ENCODE measurements around the gene PIGW. TPM values are rescaled to one million over a fixed set of nuclear protein-coding genes. Genes with fewer than 3 reads are reported as not detected.

Gene PIGW
- polyA plus RNA-seq, 3 donors = 3.1 to 5.9 (median 3.7) TPM

- WGBS (ENCODE audit: insufficient coverage) = under 1% methylated on average over 58 of the region's 71 CpGs
- H3K9me3 Mint-ChIP-seq = peaks cover 0 to 2% (median 0%) of the 10 kb centered on the region in 7 donors
- peak; percentile 84 to 91 (median 90) for DNase-seq
- peaks cover 9 to 17% of the 10 kb centered on the region in 2 donors for H3K36me3 Mint-ChIP-seq
- Histone ChIP-seq H3K4me1 (ENCODE audit: control insufficient read depth in 1 of 2, insufficient read depth in 2 of 2, low read length in 2 of 2) (peaks cover 40 to 48% of the 10 kb centered on the region in 2 donors), H3K27me3 (ENCODE audit: control insufficient read depth in 2 of 2, insufficient read depth in 2 of 2, low read length in 2 of 2) (no peaks in the 10 kb centered on the region), H3K4me2 (replicated peaks; ENCODE audit: extremely low read depth, low read length, poor library complexity, severe bottlenecking) (peak within 1 kb of the TSS; percentile 96), H3K9me3 (replicated peaks in 1 of 2; ENCODE audit: control insufficient read depth in 1 of 2, insufficient read depth in 1 of 2, low read length in 2 of 2) (no peaks in the 10 kb centered on the region), H3K27ac (ENCODE audit: low read depth in 1 of 2, low read length in 2 of 2) (peak within 1 kb of the TSS; percentile 88 to 97), H2AFZ (ENCODE audit: insufficient read depth, low read depth, low read length, poor library complexity, severe bottlenecking) (peak within 1 kb of the TSS; percentile 99), H3K9ac (ENCODE audit: insufficient read depth, low read length, poor library complexity, severe bottlenecking) (peak within 1 kb of the TSS; percentile 97), H3K36me3 (replicated peaks in 1 of 2; ENCODE audit: control insufficient read depth in 1 of 2, insufficient read depth in 2 of 2, low read length in 2 of 2) (peaks cover 0 to 6% of the 10 kb centered on the region in 2 donors), H3K79me2 (ENCODE audit: insufficient read depth, low read length) (peaks cover 65% of the 10 kb centered on the region), H3K4me3 (replicated peaks in 1 of 3; ENCODE audit: low read depth in 2 of 3, low read length in 3 of 3) (peak within 1 kb of the TSS; percentile 68 to 96 (median 88)), H4K20me1 (ENCODE audit: insufficient read depth, low read length) (peaks cover 40% of the 10 kb centered on the region)
- peaks cover 35% of the 10 kb centered on the region for H3K4me1 Mint-ChIP-seq
- no peaks in the 10 kb centered on the region for H3K27me3 Mint-ChIP-seq (ENCODE audit: low read depth in 3 of 3)
- intact Hi-C loops (cut with micrococcal nuclease) = loop anchor here (5.0 to 10.0 kb wide), 2 partner anchors 48 to 410 kb away; partner anchors contain the start of gene DHRS11 (in 2 of the 2)
- TF ChIP-seq CTCF (IDR thresholded peaks at IDR 0.05) = peak; percentile 21
- H3K27ac Mint-ChIP-seq = peak within 1 kb of the TSS; percentile 96 to 99 (median 98)
- peak within 1 kb of the TSS; percentile 92 to 98 for H3K4me3 Mint-ChIP-seq
These were observed 9.7 kb downstream of the PIGW start, which contains the start of gene GGNBP2 for GRCh38 chr17:36544307-36545076. Gene GGNBP2 (plus strand): TSS chr17:36544919. CDS start chr17:36545725, 806 bp downstream.

- WGBS (ENCODE audit: insufficient coverage) = under 1% methylated on average over 26 of the region's 38 CpGs
- Histone ChIP-seq H3K27ac (ENCODE audit: low read depth in 1 of 2, low read length in 2 of 2) (peak overlapping the region; percentile 88 to 97), H3K4me2 (replicated peaks; ENCODE audit: extremely low read depth, low read length, poor library complexity, severe bottlenecking) (peak overlapping the region; percentile 96), H3K4me1 (ENCODE audit: control insufficient read depth in 1 of 2, insufficient read depth in 2 of 2, low read length in 2 of 2) (peaks cover 45 to 54% of the 10 kb centered on the region in 2 donors), H3K36me3 (replicated peaks in 1 of 2; ENCODE audit: control insufficient read depth in 1 of 2, insufficient read depth in 2 of 2, low read length in 2 of 2) (peaks cover 0 to 9% of the 10 kb centered on the region in 2 donors), H3K27me3 (ENCODE audit: control insufficient read depth in 2 of 2, insufficient read depth in 2 of 2, low read length in 2 of 2) (no peaks in the 10 kb centered on the region), H3K79me2 (ENCODE audit: insufficient read depth, low read length) (peaks cover 71% of the 10 kb centered on the region), H4K20me1 (ENCODE audit: insufficient read depth, low read length) (peaks cover 45% of the 10 kb centered on the region), H2AFZ (ENCODE audit: insufficient read depth, low read depth, low read length, poor library complexity, severe bottlenecking) (peak overlapping the region; percentile 99), H3K9me3 (replicated peaks in 1 of 2; ENCODE audit: control insufficient read depth in 1 of 2, insufficient read depth in 1 of 2, low read length in 2 of 2) (no peaks in the 10 kb centered on the region), H3K4me3 (replicated peaks in 1 of 3; ENCODE audit: low read depth in 2 of 3, low read length in 3 of 3) (peak overlapping the region; percentile 68 to 96 (median 88)), H3K9ac (ENCODE audit: insufficient read depth, low read length, poor library complexity, severe bottlenecking) (peak overlapping the region; percentile 97)
- Mint-ChIP-seq H3K27me3 (ENCODE audit: low read depth in 3 of 3) (no peaks in the 10 kb centered on the region), H3K4me3 (peak overlapping the region; percentile 92 to 98), H3K9me3 (peaks cover 0 to 2% (median 0%) of the 10 kb centered on the region in 7 donors), H3K36me3 (peaks cover 5 to 17% of the 10 kb centered on the region in 2 donors), H3K27ac (peak overlapping the region; percentile 95 to 99 (median 98)), H3K4me1 (peaks cover 41% of the 10 kb centered on the region)
- DNase-seq = no peak
- intact Hi-C loops (cut with micrococcal nuclease) = loop anchor here (5.0 to 10.0 kb wide), 2 partner anchors 47 to 410 kb away; partner anchors contain the start of gene DHRS11 (in 1 of the 2)
- TF ChIP-seq CTCF (IDR thresholded peaks at IDR 0.05) = no peak
These were observed 10.3 kb downstream of the PIGW start for GRCh38 chr17:36545077-36545464.
